GM12864 (cell line): ENCODE data around the gene AP2M1.
"Not testable (repeated sequence)": the region's sequence is repeated elsewhere in the genome, so short reads cannot be mapped to it uniquely, and the experiment has no call there.

ENCODE experiments used
- DNase-seq: peaks from one replicate; pipeline ENCODE4 v3.0.0-alpha.2; 2011; ENCODE audit warnings: low read depth
- H3K4me3 ChIP-seq: 2 replicates; pipeline ENCODE4 v1.5.1; 2011; ENCODE audit warnings: mild to moderate bottlenecking, low read depth, low read length, control low read depth
- TF ChIP-seq, protein P1 (sequence below): IDR thresholded peaks from 2 replicates; pipeline ENCODE4 v1.5.1; 2011; ENCODE audit warnings: low read depth, mild to moderate bottlenecking, moderate library complexity, low read length, control low read depth, inconsistent platforms; ENCODE audit errors: missing control alignments

AP2M1 gene

GRCh38 chr3:184157206-184157605 lies 17.4 kb upstream of the AP2M1 start:
- no peak for DNase-seq
- peak overlapping the region; percentile 96 for H3K4me3 ChIP-seq
- TF ChIP-seq, protein P1, sequence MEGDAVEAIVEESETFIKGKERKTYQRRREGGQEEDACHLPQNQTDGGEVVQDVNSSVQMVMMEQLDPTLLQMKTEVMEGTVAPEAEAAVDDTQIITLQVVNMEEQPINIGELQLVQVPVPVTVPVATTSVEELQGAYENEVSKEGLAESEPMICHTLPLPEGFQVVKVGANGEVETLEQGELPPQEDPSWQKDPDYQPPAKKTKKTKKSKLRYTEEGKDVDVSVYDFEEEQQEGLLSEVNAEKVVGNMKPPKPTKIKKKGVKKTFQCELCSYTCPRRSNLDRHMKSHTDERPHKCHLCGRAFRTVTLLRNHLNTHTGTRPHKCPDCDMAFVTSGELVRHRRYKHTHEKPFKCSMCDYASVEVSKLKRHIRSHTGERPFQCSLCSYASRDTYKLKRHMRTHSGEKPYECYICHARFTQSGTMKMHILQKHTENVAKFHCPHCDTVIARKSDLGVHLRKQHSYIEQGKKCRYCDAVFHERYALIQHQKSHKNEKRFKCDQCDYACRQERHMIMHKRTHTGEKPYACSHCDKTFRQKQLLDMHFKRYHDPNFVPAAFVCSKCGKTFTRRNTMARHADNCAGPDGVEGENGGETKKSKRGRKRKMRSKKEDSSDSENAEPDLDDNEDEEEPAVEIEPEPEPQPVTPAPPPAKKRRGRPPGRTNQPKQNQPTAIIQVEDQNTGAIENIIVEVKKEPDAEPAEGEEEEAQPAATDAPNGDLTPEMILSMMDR, result no peak

DNA sequence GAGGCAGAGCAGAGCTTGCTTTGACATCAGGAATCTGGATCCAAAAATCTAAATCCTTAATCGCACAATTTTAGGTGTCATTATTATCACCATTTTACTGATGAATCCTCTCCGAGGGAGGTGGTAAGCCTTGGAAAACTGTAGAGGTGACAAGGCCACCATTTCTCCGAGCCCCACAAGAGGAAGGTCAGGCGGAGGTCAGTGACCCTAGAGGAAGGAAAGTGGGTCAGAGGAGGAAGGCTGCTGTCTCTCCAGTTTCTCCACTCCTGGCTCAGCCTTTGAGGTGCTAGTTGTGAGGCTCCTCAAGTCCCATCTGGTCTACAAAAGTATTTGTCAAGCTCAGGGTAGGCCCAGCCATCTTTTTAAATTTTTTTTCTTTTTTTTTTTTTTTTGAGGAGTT lies 16.3 kb upstream of the AP2M1 start:
- TF ChIP-seq, protein P1, result no peak
- H3K4me3 ChIP-seq, result no peak overlapping the region
- no peak for DNase-seq

DNA sequence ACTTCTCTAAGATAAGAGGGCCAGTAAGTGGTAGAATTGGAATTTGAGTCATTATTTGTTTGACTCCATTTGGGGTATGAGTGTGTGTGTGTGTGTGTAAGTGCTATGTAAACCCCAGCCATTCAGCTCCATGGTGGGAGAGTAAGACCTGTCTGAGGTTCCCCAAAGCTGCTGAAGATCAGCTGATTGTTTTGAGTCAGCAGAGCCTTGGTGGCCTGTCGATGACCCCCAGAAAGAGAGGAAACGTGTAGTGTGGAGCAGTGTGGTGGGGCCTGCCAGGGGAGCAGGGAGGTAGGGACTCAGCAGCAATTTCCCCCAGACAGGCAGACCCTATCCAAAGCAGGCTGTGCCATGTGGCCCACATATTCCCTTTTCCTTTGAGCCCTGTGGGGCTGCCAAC lies 14.2 kb upstream of the AP2M1 start:
- TF ChIP-seq, protein P1, result no peak
- H3K4me3 ChIP-seq, result no peak overlapping the region
- DNase-seq, result no peak

- DNase-seq, H3K4me3 ChIP-seq: not testable (repeated sequence)
Observed at GRCh38 chr3:184162571-184163070, 12.0 kb upstream of the AP2M1 start.

GRCh38 chr3:184164648-184165330 lies 9.9 kb upstream of the AP2M1 start:
- TF ChIP-seq, protein P1, result no peak
- no peak overlapping the region for H3K4me3 ChIP-seq
- DNase-seq, result no peak

DNA sequence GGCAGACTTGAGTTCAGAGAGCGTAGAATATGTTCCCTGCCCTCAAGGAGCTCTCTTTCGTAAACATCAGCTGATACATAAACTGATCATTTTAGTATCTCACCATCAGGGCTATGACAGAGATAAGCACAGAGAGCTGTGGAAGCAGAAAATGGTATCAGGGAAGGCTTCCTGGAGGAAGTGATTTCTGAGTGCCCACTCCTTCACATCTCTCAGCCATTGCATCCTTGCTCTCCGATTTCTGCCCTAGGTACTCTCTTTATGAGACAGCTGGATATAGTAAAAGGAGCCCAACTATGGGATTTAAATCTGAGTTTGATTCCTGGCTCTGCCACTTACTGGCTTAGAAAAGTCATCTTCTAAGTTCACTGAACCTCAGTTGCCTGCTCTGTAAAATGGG lies 9.1 kb upstream of the AP2M1 start:
- no peak for DNase-seq
- H3K4me3 ChIP-seq, result no peak overlapping the region
- TF ChIP-seq, protein P1, result no peak

- H3K4me3 ChIP-seq, result no peak overlapping the region
- DNase-seq, result no peak
- TF ChIP-seq, protein P1, result no peak
Observed at GRCh38 chr3:184166671-184167070, 8.0 kb upstream of the AP2M1 start.
